Stimulated activated CD8-positive, alpha-beta memory T cell treated with anti-CD3 and anti-CD28 coated beads, Interleukin-12 subunit alpha, Interleukin-12 subunit beta, amount 100 ng/mL, for 4 hours (primary cell): ENCODE data around the gene CAMK1.
"Not testable (repeated sequence)": the region's sequence is repeated elsewhere in the genome, so short reads cannot be mapped to it uniquely, and the experiment has no call there.

Source experiments
- DNase-seq: peaks from one replicate; pipeline ENCODE4 v3.0.0-alpha.2; 2020; ENCODE audit warnings: low read depth

CAMK1 gene

GRCh38 chr3:9776896-9777693, 7.3 kb upstream of the CAMK1 start:
- no peak for DNase-seq

GRCh38 chr3:9771007-9771406, 1.3 kb upstream of the CAMK1 start:
- DNase-seq = not testable (repeated sequence)

- no peak for DNase-seq
These were observed 597 bp upstream of the CAMK1 start for GRCh38 chr3:9770276-9770812.

- no peak for DNase-seq
These were observed 735 bp downstream of the CAMK1 start for GRCh38 chr3:9769012-9769411.

GRCh38 chr3:9768141-9768775, 1.5 kb downstream of the CAMK1 start:
- DNase-seq = no peak

- no peak for DNase-seq
These were observed 2.3 kb downstream of the CAMK1 start for GRCh38 chr3:9767418-9767817.

GRCh38 chr3:9765865-9766264, 3.9 kb downstream of the CAMK1 start:
- no peak for DNase-seq

DNA sequence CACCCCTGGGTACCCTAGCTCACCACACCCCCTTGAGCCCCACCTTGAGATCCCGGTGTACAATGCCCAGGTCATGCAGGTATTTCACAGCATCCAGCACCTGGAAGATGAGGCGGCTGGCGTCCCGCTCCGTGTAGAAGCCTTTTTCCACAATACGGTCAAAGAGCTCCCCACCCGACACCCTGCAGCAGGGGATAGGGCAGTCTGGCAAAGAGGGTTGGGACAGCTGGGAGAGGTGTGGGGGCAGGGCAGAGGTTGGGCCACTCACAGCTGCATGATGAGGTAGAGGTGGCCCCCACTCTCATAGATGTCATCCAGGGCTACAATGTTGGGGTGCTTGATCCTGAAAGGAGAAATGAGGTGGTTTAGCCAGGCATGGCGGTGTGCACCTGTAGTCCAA, 6.9 kb downstream of the CAMK1 start:
- no peak for DNase-seq

GRCh38 chr3:9761919-9762318, 7.8 kb downstream of the CAMK1 start:
- DNase-seq = no peak

GRCh38 chr3:9760779-9761505, 8.8 kb downstream of the CAMK1 start:
- DNase-seq = no peak

DNA sequence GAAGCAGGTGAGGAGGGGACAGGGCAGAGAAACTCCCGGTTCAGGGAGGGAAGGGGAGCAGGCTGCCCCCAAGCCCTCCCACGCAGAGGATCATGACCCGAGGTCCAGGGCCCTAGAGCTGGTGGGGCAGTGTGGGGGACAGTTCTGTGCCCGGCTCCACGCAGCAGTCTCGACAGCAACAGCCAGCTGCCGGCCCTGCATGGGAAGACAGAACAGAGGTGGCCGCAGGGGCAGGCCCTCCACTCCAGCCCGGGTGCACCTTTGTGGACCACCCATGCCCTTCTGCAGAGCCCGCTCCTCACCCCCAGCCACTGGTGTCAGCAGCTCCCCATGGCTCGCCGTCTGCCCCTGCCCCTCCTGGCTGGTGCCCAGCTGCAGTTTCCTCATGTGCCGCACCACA, 12.3 kb downstream of the CAMK1 start:
- DNase-seq = no peak

DNA sequence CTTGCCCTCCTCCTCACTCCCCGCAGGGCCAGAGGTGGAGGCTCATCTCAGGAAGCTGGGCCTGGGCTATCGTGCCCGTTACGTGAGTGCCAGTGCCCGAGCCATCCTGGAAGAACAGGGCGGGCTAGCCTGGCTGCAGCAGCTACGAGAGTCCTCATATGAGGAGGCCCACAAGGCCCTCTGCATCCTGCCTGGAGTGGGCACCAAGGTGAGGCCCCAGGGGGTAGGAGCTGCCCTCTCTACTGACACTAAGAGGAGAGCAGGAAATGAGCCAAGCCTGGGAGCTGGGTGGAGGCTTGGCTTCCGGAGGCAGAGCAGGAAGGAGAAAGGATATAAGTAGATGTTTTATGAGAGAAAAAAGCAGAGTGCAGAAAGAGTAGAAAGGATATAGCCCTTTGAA, 15.1 kb downstream of the CAMK1 start:
- no peak for DNase-seq

GRCh38 chr3:9750556-9751411, 19.0 kb downstream of the CAMK1 start:
- no peak for DNase-seq

DNA sequence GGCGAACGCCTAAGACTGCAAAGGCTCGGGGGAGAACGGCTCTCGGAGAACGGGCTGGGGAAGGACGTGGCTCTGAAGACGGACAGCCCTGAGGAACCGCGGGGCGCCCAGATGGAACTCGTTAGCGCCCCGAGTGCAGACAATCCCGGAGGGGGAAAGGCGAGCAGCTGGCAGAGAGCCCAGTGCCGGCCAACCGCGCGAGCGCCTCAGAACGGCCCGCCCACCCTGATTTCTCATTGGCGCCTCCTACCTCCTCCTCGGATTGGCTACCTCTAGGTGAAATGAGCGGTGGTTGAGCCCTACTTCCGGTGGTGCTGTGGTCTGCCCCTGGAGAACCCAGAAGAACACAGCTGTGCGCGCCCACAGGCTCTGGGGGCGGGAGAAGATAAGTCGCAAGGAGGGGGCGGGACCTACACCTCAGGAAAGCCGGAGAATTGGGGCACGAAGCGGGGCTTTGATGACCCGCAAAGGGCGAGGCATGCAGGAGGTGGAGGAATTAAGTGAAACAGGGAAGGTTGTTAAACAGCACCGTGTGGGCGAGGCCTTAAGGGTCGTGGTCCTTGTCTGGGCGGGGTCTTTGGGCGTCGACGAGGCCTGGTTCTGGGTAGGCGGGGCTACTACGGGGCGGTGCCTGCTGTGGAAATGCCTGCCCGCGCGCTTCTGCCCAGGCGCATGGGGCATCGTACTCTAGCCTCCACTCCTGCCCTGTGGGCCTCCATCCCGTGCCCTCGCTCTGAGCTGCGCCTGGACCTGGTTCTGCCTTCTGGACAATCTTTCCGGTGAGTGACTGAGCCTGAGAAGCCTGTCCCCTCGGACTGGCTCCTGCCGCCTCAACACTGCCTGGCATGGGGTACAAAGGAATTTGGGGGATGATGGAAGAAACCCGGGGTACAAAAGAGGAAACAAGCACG, 19.8 kb downstream of the CAMK1 start, which contains the start of gene OGG1:
TSS of gene OGG1 (plus strand) at position 308 of the 911 bp plus-strand sequence. CDS start at position 643, 335 bp downstream.
- DNase-seq = peak; percentile 92

DNA sequence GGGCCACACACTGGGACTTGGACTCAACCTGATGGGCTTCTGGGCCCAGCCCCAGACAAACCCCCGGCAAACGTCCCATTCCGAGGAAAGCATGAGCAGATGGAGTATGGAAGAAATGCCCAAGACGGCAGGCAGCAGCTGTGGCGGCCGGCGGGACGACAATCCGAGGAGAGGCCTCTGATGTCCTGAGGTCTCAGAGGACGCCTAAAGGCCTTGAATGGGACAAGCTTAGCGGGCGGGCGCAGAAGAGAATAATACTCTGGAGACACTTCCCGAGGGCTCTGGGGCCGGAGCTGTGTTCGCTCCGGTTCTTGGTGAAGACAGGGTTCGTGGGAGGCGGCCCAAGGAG, 20.5 kb downstream of the CAMK1 start:
- DNase-seq = no peak

DNA sequence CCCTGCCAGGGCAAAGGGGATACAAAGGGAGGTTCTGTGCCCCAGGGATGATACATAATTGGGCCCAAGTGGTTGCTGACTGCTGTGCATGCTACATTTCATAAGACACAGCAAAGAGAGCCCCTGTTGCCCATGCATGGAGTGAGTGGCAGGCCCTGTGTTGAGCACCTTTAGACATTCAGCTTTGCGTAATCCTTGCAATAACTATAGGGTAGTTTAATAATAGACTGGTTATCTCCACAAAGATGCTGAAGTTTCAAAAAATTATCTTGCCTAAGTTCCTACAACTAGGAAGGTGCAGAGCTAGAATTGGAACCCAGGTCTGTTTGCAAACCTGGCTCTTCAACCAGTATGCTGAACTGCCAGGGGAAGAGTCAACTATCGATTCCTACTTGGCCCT, 21.7 kb downstream of the CAMK1 start:
- no peak for DNase-seq

DNA sequence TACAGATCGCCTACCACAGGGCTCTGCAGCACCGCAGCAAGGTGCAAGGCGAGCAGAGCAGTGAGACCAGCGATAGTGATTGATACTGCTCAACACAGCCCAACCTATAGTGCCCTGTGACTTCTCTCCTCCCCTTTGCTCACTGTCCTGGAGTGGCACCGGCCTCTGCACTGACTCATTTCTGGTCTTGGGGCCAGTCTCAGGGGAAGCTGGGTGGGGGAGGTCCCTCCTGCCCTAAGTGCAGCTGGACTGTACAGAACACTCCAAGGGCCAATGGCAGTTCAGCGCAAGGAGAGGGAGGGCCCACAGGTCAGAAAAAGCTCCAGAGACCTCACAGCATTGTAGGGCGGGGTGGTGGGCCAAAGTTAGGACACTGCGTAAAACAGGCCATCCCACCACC, 22.5 kb downstream of the CAMK1 start:
- DNase-seq = no peak

GRCh38 chr3:9746330-9746729, 23.4 kb downstream of the CAMK1 start:
- no peak for DNase-seq

GRCh38 chr3:9745521-9745920, 24.2 kb downstream of the CAMK1 start:
- no peak for DNase-seq

- no peak for DNase-seq
These were observed 25.6 kb downstream of the CAMK1 start for GRCh38 chr3:9744162-9744561.

- DNase-seq = no peak
These were observed 26.2 kb downstream of the CAMK1 start for GRCh38 chr3:9743548-9743947.
